LNCaP clone FGC (cell line): ENCODE results near the gene CLTC.

ENCODE experiments used
- DNase-seq: peaks from one replicate; pipeline ENCODE4 v3.0.0-alpha.2; 2011; ENCODE audit warnings: low read depth
- H3K4me3 ChIP-seq: 2 replicates; pipeline ENCODE4 v1.5.1; 2011; ENCODE audit warnings: mild to moderate bottlenecking, low read depth, low read length, control low read depth
- CTCF ChIP-seq: IDR thresholded peaks from 2 replicates; pipeline ENCODE4 v1.5.1; 2012; ENCODE audit warnings: mild to moderate bottlenecking; ENCODE audit not compliant: control insufficient read depth, insufficient read depth; ENCODE audit errors: extremely low read depth

Gene CLTC

GRCh38 chr17:59642565-59642964 lies 22.9 kb downstream of the CLTC start:
- peak overlapping the region; percentile 46 for H3K4me3 ChIP-seq

GRCh38 chr17:59643159-59644140 lies 23.8 kb downstream of the CLTC start:
- peak overlapping the region; percentile 46 for H3K4me3 ChIP-seq
- peak; percentile 58 for DNase-seq
- no peak for TF ChIP-seq CTCF

More at GRCh38 chr17:59642565-59642964, 22.9 kb downstream of the CLTC start:
- DNase-seq, result peak; percentile 71
- TF ChIP-seq CTCF, result no peak

GRCh38 chr17:59647288-59647687 lies 27.6 kb downstream of the CLTC start:
- H3K4me3 ChIP-seq, result no peak overlapping the region
- TF ChIP-seq CTCF, result no peak
- DNase-seq, result no peak

- no peak for TF ChIP-seq CTCF
- no peak overlapping the region for H3K4me3 ChIP-seq
- DNase-seq, result no peak
Observed at GRCh38 chr17:59649886-59650285, 30.2 kb downstream of the CLTC start.

GRCh38 chr17:59650642-59651041 lies 30.9 kb downstream of the CLTC start:
- TF ChIP-seq CTCF, result no peak
- no peak overlapping the region for H3K4me3 ChIP-seq
- DNase-seq, result no peak

GRCh38 chr17:59651346-59651745 lies 31.7 kb downstream of the CLTC start:
- no peak for DNase-seq
- no peak overlapping the region for H3K4me3 ChIP-seq
- no peak for TF ChIP-seq CTCF
